Adrenal gland (tissue), 12 donors: ENCODE data around the gene WWOX. TPM values are rescaled to one million over a fixed set of nuclear protein-coding genes. Genes with fewer than 3 reads are reported as not detected.

Source experiments
- DNase-seq, 7 donors: peaks; one replicate each; pipeline ENCODE4 v3.0.0-alpha.2; 2019 to 2020
- H3K27ac ChIP-seq, 5 donors: fragments of 200-600 bp; sonication (generic) in 4 of 5; 1 replicate in 3 of 5; 2 replicates in 2 of 5; pipeline versions ENCODE4 v1.5.1 to v1.8.0; 2016 to 2020; ENCODE audit warnings: mild to moderate bottlenecking in 1 of 5
- H3K27me3 ChIP-seq: fragments of 200-600 bp; 2 replicates; pipeline ENCODE4 v1.8.0; 2021
- H3K36me3 ChIP-seq, 2 donors: fragments of 200-600 bp; replicated peaks in 1 of 2; 1 replicate in 1 of 2; 2 replicates in 1 of 2; pipeline versions ENCODE4 v1.5.1 to v1.8.0; 2018 to 2022
- H3K4me1 ChIP-seq, 2 donors: fragments of 200-600 bp; replicated peaks in 1 of 2; 1 replicate in 1 of 2; 2 replicates in 1 of 2; pipeline versions ENCODE4 v1.5.1 to v1.8.0; 2018 to 2021
- H3K4me3 ChIP-seq, 4 donors: fragments of 200-600 bp; sonication (generic) in 3 of 4; one replicate each; pipeline ENCODE4 v1.5.1; 2016 to 2018
- H3K9me3 ChIP-seq, 3 donors: fragments of 200-600 bp; sonication (generic) in 1 of 3; replicated peaks in 1 of 3; 1 replicate in 2 of 3; 2 replicates in 1 of 3; pipeline versions ENCODE4 v1.5.1 to v1.8.0; 2016 to 2021
- POLR2A ChIP-seq, 2 donors: fragments of 450-650 bp; IDR thresholded peaks; one replicate each; pipeline ENCODE4 v1.6.1; 2017; ENCODE audit warnings: antibody characterized with exemption in 2 of 2, mild to moderate bottlenecking in 2 of 2, moderate library complexity in 1 of 2
- WGBS, 4 donors: extraction: QIAGEN DNeasy Blood & Tissue Kit in 2 of 4; methylation state at CpG; one replicate each; pipeline versions ENCODE4 v1.1.5 to v1.1.7; 2013 to 2017; 5-methylcytosine and 5-hydroxymethylcytosine counted together
- intact Hi-C, 2 donors: fragments of 100-400 bp; cut with DNase I; formaldehyde crosslinking; loops; one replicate each; pipeline versions ENCODE4 v1.14.1 to v1.15.0; 2022 to 2023
- polyA plus RNA-seq, 3 donors: library from polyadenylated mRNA; stranded (reverse); fragments of 200-250 nt in 2 of 3; fragments of 350-450 nt in 1 of 3; fragmentation: Illumina TruSeq in 1 of 3; extraction: RNeasy Lipid Tissue Mini Kit (QIAGEN cat#74804) in 1 of 3; gene quantifications; one replicate each; pipeline ENCODE4 v1.2.3, GENCODE V29; 2013 to 2014
- total RNA-seq, 9 donors: library from RNA; depleted of rRNA in 4 of 9; stranded (reverse); fragments of >200 nt in 4 of 9; fragments of 120-200 nt in 1 of 9; fragmentation: NEBNext Ultra II Directional in 1 of 9; extraction: Animal tissue kit (Norgen Biotek cat#: 25700) in 1 of 9; gene quantifications; one replicate each; pipeline versions ENCODE4 v1.1.0 to v1.2.4, GENCODE V29; 2013 to 2023
- TF ChIP-seq, protein P1 (sequence below), 6 experiments: fragments of 450-650 bp in 4 of 6; fragments of 200-600 bp in 2 of 6; sonication (generic) in 1 of 6; IDR thresholded peaks; 1 replicate in 5 of 6; 2 replicates in 1 of 6; pipeline versions ENCODE4 v1.5.1 to v1.8.0; 2016 to 2021; ENCODE audit warnings: antibody characterized with exemption in 6 of 6, mild to moderate bottlenecking in 2 of 6, moderate library complexity in 1 of 6
- donor health status: healthy with polysubstance abuse.
- donor health status: Bipolar disorder and iron deficiency.
- donor health status: DM: yes; HTN: yes; CAD: no.
- donor health status: DM: no; HTN: no; CAD: no.
- donor health status: DM: no; HTN: no; CAD: no.
- donor health status: DM: yes; HTN: yes; CAD: no.

WWOX gene
- total and polyA plus RNA-seq, 12 donors, result 11.8 to 74.6 (median 20.5) TPM

DNA sequence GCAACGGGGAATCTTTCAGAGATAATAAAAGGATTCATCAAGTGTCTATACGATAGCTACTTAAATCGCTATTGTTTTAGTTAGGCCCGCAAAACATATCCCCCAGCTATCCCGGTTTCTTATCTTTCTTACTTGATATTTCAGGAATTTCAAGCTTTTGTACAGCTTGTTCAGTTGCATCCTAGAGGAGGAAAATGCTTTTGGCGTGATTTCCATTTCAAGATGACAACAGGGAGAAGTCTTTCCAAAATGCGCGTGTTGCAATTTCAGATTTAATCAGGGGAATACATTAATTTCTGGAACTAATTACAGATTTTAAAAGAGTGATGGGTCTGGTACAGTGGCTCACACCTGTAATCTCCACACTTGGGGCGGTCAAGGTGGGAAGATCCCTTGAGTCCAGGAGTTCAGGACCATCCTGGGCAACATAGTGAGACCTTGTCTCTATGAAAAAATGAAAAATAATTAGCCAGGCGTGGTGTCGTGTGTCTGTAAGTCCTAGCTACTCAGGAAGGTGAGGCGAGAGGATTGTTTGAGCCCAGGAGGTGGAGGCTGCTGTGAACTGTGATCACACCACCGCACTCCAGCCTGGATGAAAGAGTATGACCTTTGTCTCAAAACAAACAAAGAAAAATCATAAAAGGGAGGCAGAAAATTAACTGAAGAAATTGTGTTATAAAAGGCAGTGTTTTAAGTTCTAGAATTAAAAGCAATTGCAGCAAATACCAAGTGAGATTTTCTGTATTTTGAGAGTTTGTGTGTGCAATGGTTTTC is 954.9 kb downstream of the WWOX start:
- 66 to 73% (median 72%) methylated on average over 13 of the region's 13 CpGs for WGBS, 4 donors
- no peaks in the 10 kb centered on the region for H3K36me3 ChIP-seq
- H3K4me1 ChIP-seq, result no peaks in the 10 kb centered on the region
- H3K27ac ChIP-seq, result peak overlapping the region in 1 of 5 donors; percentile 10
- no peak for TF ChIP-seq POLR2A (IDR thresholded peaks at IDR 0.05)
- TF ChIP-seq, protein P1, sequence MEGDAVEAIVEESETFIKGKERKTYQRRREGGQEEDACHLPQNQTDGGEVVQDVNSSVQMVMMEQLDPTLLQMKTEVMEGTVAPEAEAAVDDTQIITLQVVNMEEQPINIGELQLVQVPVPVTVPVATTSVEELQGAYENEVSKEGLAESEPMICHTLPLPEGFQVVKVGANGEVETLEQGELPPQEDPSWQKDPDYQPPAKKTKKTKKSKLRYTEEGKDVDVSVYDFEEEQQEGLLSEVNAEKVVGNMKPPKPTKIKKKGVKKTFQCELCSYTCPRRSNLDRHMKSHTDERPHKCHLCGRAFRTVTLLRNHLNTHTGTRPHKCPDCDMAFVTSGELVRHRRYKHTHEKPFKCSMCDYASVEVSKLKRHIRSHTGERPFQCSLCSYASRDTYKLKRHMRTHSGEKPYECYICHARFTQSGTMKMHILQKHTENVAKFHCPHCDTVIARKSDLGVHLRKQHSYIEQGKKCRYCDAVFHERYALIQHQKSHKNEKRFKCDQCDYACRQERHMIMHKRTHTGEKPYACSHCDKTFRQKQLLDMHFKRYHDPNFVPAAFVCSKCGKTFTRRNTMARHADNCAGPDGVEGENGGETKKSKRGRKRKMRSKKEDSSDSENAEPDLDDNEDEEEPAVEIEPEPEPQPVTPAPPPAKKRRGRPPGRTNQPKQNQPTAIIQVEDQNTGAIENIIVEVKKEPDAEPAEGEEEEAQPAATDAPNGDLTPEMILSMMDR (IDR thresholded peaks at IDR 0.05), result no peak
- intact Hi-C loops, result no loop called here
- H3K4me3 ChIP-seq, result no peak overlapping the region
- no peaks in the 10 kb centered on the region for H3K27me3 ChIP-seq
- DNase-seq, result no peak
- no peaks in the 10 kb centered on the region for H3K9me3 ChIP-seq

DNA sequence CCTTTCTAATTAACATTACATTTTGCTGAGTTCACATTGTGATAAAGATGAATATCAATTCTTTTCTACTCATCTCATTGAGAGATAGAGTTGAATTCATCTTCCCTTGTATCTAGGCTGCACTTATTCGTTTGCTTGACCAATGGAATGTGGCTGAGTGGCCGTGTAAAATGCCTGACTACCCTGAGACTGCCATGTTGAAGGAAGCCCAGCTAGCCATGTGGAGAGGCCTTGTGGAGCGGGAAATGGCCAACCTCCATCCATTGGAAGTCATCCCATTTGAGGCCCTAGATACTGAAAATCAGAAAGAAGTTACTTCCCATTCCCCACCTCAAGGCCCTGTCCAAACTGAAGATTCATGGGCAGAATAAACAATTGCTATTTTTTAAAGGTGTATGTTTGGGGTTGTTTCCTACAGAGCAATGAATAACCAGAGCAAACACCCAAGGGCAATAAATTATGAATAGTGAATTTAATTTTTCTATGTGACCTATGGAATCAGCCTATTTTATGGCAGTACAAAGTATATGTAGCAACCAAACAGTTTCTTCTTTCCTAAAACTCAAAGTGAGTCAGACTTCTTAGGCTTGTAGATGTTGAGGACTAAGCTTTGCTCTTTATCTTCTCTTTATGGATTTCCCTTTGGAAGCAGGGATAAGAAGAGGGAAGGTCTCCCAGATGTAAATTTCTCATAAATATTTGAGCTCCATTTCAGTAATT is 956.0 kb downstream of the WWOX start:
- TF ChIP-seq, protein P1 (IDR thresholded peaks at IDR 0.05), result no peak
- no peak for TF ChIP-seq POLR2A (IDR thresholded peaks at IDR 0.05)
- no peaks in the 10 kb centered on the region for H3K4me1 ChIP-seq

DNA sequence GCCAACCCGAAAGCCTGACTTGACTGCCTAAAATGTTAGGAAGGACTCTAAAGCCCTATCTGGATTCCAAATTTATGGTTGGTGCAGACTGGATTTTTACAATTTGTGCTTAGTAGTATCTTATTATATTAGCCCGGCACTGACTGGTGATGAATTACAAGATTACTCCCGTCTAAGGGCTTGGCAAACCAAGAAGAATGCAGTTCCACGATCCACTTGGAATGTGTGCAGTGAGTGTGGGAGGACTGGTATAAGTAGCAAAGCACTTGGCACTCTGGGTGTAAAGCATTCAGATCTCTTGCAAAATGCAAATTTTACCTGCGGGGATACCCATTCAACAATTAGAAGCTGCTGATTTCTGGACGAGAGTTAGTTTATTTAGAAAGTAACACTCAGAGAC is 961.7 kb downstream of the WWOX start:
- Histone ChIP-seq H3K4me3 (no peak overlapping the region), H3K36me3 (no peaks in the 10 kb centered on the region), H3K9me3 (no peaks in the 10 kb centered on the region), H3K27me3 (no peaks in the 10 kb centered on the region), H3K27ac (no peak overlapping the region), H3K4me1 (no peaks in the 10 kb centered on the region)
- DNase-seq, result no peak
- TF ChIP-seq, protein P1 (IDR thresholded peaks at IDR 0.05), result no peak
- no peak for TF ChIP-seq POLR2A (IDR thresholded peaks at IDR 0.05)
- WGBS, 4 donors, result 75 to 87% (median 78%) methylated on average over 6 of the region's 6 CpGs
- intact Hi-C loops, result no loop called here

More for the DNA sequence above, 956.0 kb downstream of the WWOX start:
- no peaks in the 10 kb centered on the region for H3K27me3 ChIP-seq
- H3K4me3 ChIP-seq, result no peak overlapping the region
- no peaks in the 10 kb centered on the region for H3K9me3 ChIP-seq
- WGBS, 4 donors, result 94 to 99% (median 96%) methylated on average over 3 of the region's 3 CpGs
- intact Hi-C loops, result no loop called here
- no peak for DNase-seq
- no peak overlapping the region for H3K27ac ChIP-seq
- H3K36me3 ChIP-seq, result no peaks in the 10 kb centered on the region

DNA sequence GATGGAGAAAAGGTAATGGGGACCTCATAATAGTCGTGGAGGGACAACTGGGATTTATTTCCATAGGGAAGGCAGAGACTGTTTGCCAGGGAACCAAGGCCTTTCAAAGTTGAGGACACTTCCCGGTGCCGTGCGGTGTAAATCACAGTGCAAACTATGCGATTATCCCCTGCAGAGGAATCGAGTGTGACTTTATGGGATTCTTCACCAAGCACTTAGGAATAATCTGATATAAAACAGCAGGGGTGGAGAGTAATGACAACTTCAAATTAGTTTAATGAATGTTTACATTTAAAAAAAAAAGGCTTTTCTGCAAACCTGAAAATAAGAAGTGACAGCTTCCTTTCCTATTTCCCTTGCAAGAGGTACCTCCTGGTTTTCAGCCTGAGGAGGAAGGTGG is 962.9 kb downstream of the WWOX start:
- TF ChIP-seq, protein P1 (IDR thresholded peaks at IDR 0.05), result no peak
- no peak for TF ChIP-seq POLR2A (IDR thresholded peaks at IDR 0.05)
- Histone ChIP-seq H3K9me3 (no peaks in the 10 kb centered on the region), H3K36me3 (no peaks in the 10 kb centered on the region), H3K27ac (no peak overlapping the region), H3K4me1 (no peaks in the 10 kb centered on the region), H3K4me3 (no peak overlapping the region), H3K27me3 (no peaks in the 10 kb centered on the region)
- no peak for DNase-seq
- intact Hi-C loops, result no loop called here
- WGBS, 4 donors, result 68 to 73% (median 70%) methylated on average over 6 of the region's 6 CpGs
